K562 (cell line): ENCODE data around the gene CD151. TPM values are rescaled to one million over a fixed set of nuclear protein-coding genes. Genes with fewer than 3 reads are reported as not detected.

Experiments
- CREM ChIP-seq: IDR thresholded peaks from 2 replicates; pipeline ENCODE4 v1.6.1; 2014; ENCODE audit warnings: antibody characterized with exemption, low read depth
- E4F1 ChIP-seq: fragments of 250-450 bp; sonication (Bioruptor Pico); IDR thresholded peaks from 2 replicates; pipeline ENCODE4 v1.5.0; 2021; ENCODE audit warnings: mild to moderate bottlenecking, borderline replicate concordance
- FIP1L1 ChIP-seq: fragments of 200-400 bp; formaldehyde crosslinking; IDR thresholded peaks from 2 replicates; pipeline ENCODE4 v1.6.1; 2018; ENCODE audit warnings: mild to moderate bottlenecking, low read depth, low read length; ENCODE audit not compliant: poor library complexity, severe bottlenecking
- GABPB1 ChIP-seq: sonication (generic); formaldehyde crosslinking; IDR thresholded peaks from 2 replicates; pipeline ENCODE4 v1.8.0; 2022; ENCODE audit warnings: mild to moderate bottlenecking, missing genetic modification reagents
- GATAD2B ChIP-seq: fragments of 450-650 bp; IDR thresholded peaks from 2 replicates; pipeline ENCODE4 v1.6.1; 2017; ENCODE audit warnings: mild to moderate bottlenecking, borderline replicate concordance
- KLF6 ChIP-seq: fragments of 250-450 bp; sonication (Bioruptor Pico); IDR thresholded peaks from 2 replicates; pipeline ENCODE4 v1.4.0; 2020; ENCODE audit warnings: mild to moderate bottlenecking, moderate library complexity, borderline replicate concordance
- NCOA1 ChIP-seq: fragments of 450-650 bp; IDR thresholded peaks from 2 replicates; pipeline ENCODE4 v1.6.1; 2016; ENCODE audit warnings: low read depth
- NCOR1 ChIP-seq: fragments of 450-650 bp; IDR thresholded peaks from 2 replicates; pipeline ENCODE4 v1.6.1; 2016; ENCODE audit warnings: mild to moderate bottlenecking, moderate library complexity
- PKNOX1 ChIP-seq: fragments of 450-650 bp; IDR thresholded peaks from 2 replicates; pipeline ENCODE4 v1.6.1; 2016
- RB1 ChIP-seq: fragments of 450-650 bp; IDR thresholded peaks from 2 replicates; pipeline ENCODE4 v1.6.1; 2017; ENCODE audit warnings: low read depth, mild to moderate bottlenecking
- RFX5 ChIP-seq: IDR thresholded peaks from 2 replicates; pipeline ENCODE4 v1.6.1; 2011; ENCODE audit warnings: low read depth, mild to moderate bottlenecking, improper control_type of control experiment, low read length
- SUPT5H ChIP-seq: fragments of 450-650 bp; IDR thresholded peaks from 2 replicates; pipeline ENCODE4 v1.6.1; 2016
- THRA ChIP-seq: fragments of 450-650 bp; IDR thresholded peaks from 2 replicates; pipeline ENCODE4 v1.6.1; 2017; ENCODE audit warnings: mild to moderate bottlenecking, moderate library complexity
- ZNF146 ChIP-seq: IDR thresholded peaks from one replicate; pipeline ENCODE4 v1.6.1; 2018; ENCODE audit warnings: missing compliant biosample characterization; ENCODE audit not compliant: unreplicated experiment
- ZNF280B ChIP-seq: fragments of 250-450 bp; sonication (Bioruptor Pico); IDR thresholded peaks from 2 replicates; pipeline ENCODE4 v1.5.1; 2021; ENCODE audit warnings: mild to moderate bottlenecking
- ZNF583 ChIP-seq: fragments of 250-450 bp; sonication (Bioruptor Pico); IDR thresholded peaks from 2 replicates; pipeline ENCODE4 v1.4.0; 2020
- ZNF592 ChIP-seq: fragments of 450-650 bp; IDR thresholded peaks from 2 replicates; pipeline ENCODE4 v1.6.1; 2017; ENCODE audit warnings: antibody characterized with exemption, mild to moderate bottlenecking
- ZSCAN32 ChIP-seq: fragments of 450-650 bp; formaldehyde crosslinking; IDR thresholded peaks from 2 replicates; pipeline ENCODE4 v1.4.0; 2020; ENCODE audit warnings: mild to moderate bottlenecking, moderate library complexity
- polyA plus RNA-seq, 8 experiments: library from polyadenylated mRNA; depleted of rRNA in 4 of 8; stranded (reverse) in 5 of 8; unstranded in 3 of 8; fragments of >200 nt; fragmentation: Nextera tagmentation in 2 of 8; fragmentation: Illumina TruSeq in 1 of 8; extraction: Ambion mirVana in 2 of 8; extraction: Trizol in 1 of 8; gene quantifications; 2 replicates each; pipeline versions ENCODE4 v1.2.1 to v1.2.3, GENCODE V29; 2011 to 2014; ENCODE audit warnings: inconsistent platforms in 1 of 8, missing spikeins in 1 of 8
- total RNA-seq, 7 experiments: library from RNA; depleted of rRNA in 6 of 7; stranded (reverse); fragments of >200 nt in 6 of 7; fragmentation: Illumina TruSeq in 2 of 7; extraction: Trizol in 2 of 7; gene quantifications; 2 replicates each; pipeline versions ENCODE4 v1.2.1 to v1.2.3, GENCODE V29; 2011 to 2021; ENCODE audit warnings: low replicate concordance in 1 of 7

Gene CD151
- total and polyA plus RNA-seq, 9 of the 15 experiments (the other 6 are each of a cell fraction or from before 2014, with no cell fraction given), result 2.3 to 187 (median 140) TPM

GRCh38 chr11:819129-819931 lies 13.4 kb upstream of the CD151 start (continued):
- TF ChIP-seq ZSCAN32 (CRISPR knock-in tag), result no peak
- no peak for TF ChIP-seq E4F1
- no peak for TF ChIP-seq THRA
- TF ChIP-seq CREM, result peak; percentile 3; the same call in 1 of the 2 replicates
- no peak for TF ChIP-seq GABPB1 (CRISPR knock-in tag)
- peak; percentile 86; the same call in 1 of the 2 replicates for TF ChIP-seq GATAD2B
- peak; percentile 91 for TF ChIP-seq RB1
- TF ChIP-seq SUPT5H, result peak; percentile 67
- TF ChIP-seq RFX5, result no peak
- TF ChIP-seq NCOA1, result no peak
- TF ChIP-seq FIP1L1, result peak; percentile 88
- TF ChIP-seq NCOR1, result no peak
- no peak for TF ChIP-seq KLF6
- no peak for TF ChIP-seq ZNF280B (CRISPR knock-in tag)
- TF ChIP-seq PKNOX1, result no peak
- no peak for TF ChIP-seq ZNF146 (CRISPR knock-in tag)
- TF ChIP-seq ZNF592, result peak; percentile 52; the same call in 1 of the 2 replicates
- TF ChIP-seq ZNF583 (CRISPR knock-in tag), result no peak
